SK-MEL-5 (cell line): Measurements from ENCODE around the gene SNX33. TPM values are rescaled to one million over a fixed set of nuclear protein-coding genes. Genes with fewer than 3 reads are reported as not detected.
A peak's percentile ranks its signal among the peaks of the same experiment; 100 is the strongest.
"Not testable (repeated sequence)": the region's sequence is repeated elsewhere in the genome, so short reads cannot be mapped to it uniquely, and the experiment has no call there.

Experiments used
- DNase-seq: peaks from one replicate; pipeline ENCODE4 v3.0.0-alpha.2; 2016; ENCODE audit warnings: low read depth, low spot score
- in situ Hi-C: cut with HindIII; loops from 2 replicates; pipeline ENCODE4 v1.10.0; 2016; ENCODE audit warnings: low sequenced_read_pairs, high pct_unique_total_duplicates, low pct_unique_long_range_greater_than_20kb
- total RNA-seq: library from RNA; depleted of rRNA; stranded (reverse); fragments of >200 nt; shearing (Covaris generic); gene quantifications from 2 replicates; pipeline ENCODE4 v1.2.3, GENCODE V29; 2014

The SNX33 gene
- total RNA-seq, 1 experiment from 2014 or later = 10.5 TPM

- DNase-seq = no peak
- in situ Hi-C loops = no loop called here
Measured at GRCh38 chr15:75674366-75674765, 26.7 kb downstream of the SNX33 start.

DNA sequence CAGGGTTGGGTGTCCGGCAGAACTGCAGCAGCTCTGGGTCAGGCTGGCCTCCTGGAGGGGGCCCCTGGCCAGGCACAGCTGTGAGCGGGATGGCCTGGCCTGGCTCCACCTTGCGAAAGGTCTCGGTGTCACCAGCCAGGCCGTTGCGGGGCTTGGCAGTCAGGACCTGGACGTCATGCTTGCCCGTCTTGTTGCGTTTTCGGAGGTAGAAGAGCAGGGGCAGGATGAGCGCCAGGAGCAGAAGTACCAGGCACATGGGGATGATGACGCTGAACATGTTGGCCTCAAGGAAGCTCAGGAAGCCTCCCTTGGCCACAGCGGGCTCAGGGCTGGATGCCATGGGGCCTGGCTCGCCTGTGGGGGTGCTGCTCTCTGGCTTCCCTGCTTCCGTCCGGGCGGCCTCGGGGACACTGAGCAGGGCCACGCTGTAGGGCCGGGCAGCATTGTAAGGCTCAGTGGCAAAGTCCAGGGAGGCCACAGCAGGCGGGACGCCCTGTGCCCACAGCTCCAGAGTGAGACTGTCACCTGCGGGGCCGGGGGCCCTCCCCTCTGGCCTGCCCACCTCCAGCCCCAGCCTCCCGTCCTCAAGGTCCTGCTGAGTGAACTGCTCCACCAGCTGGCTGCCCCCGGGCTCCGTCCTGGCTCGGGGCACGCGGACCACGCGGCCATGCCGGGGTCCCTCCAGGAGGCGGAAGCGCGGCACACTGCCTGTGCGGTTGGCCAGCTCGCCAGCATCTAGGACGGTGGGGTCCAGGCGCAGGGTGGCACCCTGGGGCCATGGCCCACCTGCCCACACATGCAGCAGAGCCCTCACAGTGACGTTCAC is 28.1 kb downstream of the SNX33 start:
- in situ Hi-C loops = no loop called here
- DNase-seq = no peak

GRCh38 chr15:75676688-75677464 is 29.2 kb downstream of the SNX33 start:
- no peak for DNase-seq
- in situ Hi-C loops = no loop called here

- no peak for DNase-seq
- in situ Hi-C loops = no loop called here
Measured at GRCh38 chr15:75677465-75678323, 30.0 kb downstream of the SNX33 start.

GRCh38 chr15:75678324-75678690 is 30.6 kb downstream of the SNX33 start:
- DNase-seq, in situ Hi-C loops: not testable (repeated sequence)

DNA sequence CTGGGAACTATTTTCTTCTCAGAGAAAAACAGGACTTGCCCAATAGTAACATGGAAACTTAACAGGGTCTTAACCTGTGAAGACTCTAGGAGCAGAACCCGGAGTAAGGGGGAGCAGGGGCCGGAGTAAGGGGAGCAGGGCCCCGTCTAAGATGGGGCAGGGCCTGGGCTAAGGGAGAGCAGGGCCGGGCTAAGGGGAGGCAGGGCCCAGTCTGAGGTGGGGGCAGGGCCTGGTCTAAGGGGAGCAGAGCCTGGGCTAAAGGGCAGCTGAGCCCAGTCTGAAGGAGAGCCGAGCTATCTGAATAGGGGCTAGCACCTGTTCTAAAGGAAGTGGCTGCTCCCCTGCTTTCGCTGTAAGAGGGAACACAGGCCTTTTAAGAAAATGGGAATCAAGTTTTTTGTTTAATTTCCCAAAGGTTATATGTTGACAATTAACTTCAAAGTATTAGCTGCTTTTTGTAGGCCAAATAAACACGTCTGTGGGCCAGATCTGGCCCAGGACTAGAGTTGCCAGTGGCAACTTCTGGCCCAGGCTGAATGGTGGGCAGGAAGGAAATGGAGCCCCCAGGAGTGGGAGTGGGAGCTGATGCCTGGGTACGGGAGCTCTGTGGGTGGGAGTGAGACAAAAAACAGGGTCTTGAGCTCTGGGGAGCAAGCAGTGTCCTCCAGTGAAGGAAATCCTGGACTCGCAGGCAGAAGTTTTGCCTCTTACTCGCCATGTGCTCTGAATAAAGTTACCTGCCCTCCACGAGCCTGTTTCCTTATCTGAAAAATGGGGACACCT is 32.5 kb downstream of the SNX33 start:
- in situ Hi-C loops = no loop called here
- DNase-seq = no peak

GRCh38 chr15:75682181-75683135 is 34.7 kb downstream of the SNX33 start:
- in situ Hi-C loops = no loop called here

DNA sequence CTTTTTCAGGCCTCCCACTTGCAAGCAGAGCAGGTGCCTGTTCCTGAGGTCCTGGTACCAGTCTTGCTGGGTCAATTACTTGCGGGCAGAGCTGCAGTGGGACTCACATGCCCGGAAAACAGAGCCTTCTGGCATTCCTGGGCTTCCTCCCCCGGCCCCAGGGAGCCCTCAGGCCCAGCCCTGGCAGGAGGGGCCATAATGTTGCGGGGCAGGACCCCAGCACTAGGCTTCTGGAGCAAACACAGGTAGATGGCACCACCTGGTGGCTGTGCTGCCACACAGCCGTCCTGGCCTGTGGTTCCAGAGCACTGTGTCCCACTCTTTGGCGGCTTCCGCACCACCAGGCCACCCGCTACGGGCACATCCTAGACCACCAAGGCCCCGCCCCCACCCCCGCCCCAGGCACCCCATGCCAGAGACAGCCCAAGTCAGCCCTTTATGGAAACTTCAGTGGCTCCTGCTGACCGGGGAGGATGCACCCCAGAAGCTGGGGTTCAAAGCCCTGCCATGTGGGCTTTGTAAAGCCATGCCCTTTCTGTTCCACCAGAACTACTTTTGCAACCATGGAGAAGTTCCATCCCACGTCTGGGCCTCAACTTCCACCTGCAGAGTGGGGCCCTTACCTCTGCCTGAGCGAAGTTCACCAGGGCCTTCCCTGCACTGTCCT is 36.1 kb downstream of the SNX33 start:
- in situ Hi-C loops = not testable (repeated sequence)

More at GRCh38 chr15:75682181-75683135, 34.7 kb downstream of the SNX33 start:
- no peak for DNase-seq

DNA sequence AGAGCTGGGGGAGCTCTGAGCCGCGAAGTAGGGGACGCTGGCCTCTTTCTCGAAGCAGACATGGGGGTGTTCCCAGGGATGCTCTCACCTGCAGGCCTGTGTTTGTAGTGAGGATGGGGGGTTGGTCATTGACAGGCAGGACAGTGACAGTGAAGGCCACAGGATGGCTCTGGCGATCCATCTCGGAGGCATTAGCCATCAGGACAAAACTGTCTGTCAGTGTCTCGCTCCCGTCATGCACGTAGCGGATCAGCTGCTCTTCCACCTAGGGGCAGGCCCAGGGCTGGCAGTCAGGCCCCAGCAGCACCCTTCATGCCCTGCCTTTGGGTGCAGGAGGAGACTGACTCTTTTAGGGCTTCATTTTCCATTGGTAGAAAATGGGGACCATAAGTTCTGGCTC is 36.9 kb downstream of the SNX33 start:
- DNase-seq = no peak
- in situ Hi-C loops = no loop called here

More for the DNA sequence above, 36.1 kb downstream of the SNX33 start:
- DNase-seq = peak; percentile 69

GRCh38 chr15:75685195-75685594 is 37.5 kb downstream of the SNX33 start:
- DNase-seq = no peak
- in situ Hi-C loops = no loop called here

DNA sequence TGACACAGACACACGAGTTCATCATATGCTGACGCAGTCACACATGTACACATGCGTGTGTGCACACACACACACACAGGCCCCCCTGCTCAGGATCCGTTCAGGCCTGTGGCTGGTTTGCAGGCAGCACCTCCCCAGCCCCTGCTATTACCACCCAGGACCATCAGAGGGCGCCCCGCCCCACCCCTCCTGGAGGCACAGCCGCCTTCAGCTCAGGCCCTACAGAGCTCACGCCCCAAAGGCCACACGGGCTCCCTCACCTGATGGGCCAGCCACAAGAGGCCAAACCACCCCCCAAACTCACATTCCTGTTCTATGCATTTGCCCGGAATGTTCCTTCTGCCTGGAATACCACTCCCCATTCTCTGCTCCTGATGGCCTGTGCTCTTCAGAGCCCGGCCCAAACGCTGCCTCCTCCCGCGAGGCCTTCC is 38.5 kb downstream of the SNX33 start:
- peak; percentile 75 for DNase-seq
- in situ Hi-C loops = not testable (repeated sequence)

- in situ Hi-C loops = no loop called here
Measured at GRCh38 chr15:75687486-75688277, 40.0 kb downstream of the SNX33 start.

GRCh38 chr15:75688278-75688557 is 40.5 kb downstream of the SNX33 start:
- DNase-seq = no peak
- in situ Hi-C loops = no loop called here

More at GRCh38 chr15:75687486-75688277, 40.0 kb downstream of the SNX33 start:
- DNase-seq = no peak

DNA sequence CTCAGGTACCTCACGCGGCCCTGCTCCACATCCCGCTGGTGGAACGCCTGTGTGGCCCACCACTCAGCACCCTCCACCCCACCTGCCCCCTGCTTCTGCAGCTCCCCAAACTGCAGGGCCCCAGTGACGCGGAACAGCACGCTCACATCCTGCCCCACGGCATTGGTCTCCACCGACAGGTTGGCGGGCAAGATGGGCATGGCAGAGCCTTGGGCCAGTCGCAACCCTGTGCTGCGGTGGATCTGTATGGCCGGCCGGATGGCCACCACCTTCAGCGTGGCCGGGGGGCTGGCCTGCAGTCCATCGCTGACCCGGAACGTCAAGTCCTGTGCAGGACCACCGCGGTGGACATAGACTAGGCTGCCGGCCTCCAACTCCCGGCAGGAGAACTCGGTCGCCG is 41.1 kb downstream of the SNX33 start:
- in situ Hi-C loops = no loop called here

DNA sequence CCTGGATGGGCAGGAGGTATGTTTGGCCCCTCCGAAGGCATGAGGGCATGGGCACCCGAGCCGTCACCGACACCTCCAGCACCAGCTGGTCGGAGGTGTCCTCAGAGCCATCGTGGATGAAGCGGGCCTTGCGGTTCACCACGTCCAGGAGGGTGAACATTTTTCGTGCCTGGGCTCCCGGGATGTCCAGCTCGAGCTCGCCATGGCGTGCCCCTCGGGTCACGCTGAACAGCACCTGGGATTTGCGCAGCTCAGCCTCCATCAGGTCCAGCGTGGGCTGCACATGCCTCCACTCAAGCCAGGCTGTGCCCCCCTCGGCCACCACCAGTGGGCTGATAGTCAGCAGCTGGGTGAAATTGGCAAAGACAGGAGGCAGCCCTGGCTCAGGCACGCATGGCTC is 41.7 kb downstream of the SNX33 start:
- in situ Hi-C loops, DNase-seq: not testable (repeated sequence)

More for the DNA sequence above, 41.1 kb downstream of the SNX33 start:
- no peak for DNase-seq
